GM19193 (cell line): ENCODE results near the gene OR11H7.

ENCODE experiments used
- POLR2A ChIP-seq: IDR thresholded peaks from 4 replicates; pipeline ENCODE4 v1.6.1; 2011; ENCODE audit not compliant: insufficient read depth, insufficient read length; ENCODE audit errors: extremely low read depth

The OR11H7 gene

DNA sequence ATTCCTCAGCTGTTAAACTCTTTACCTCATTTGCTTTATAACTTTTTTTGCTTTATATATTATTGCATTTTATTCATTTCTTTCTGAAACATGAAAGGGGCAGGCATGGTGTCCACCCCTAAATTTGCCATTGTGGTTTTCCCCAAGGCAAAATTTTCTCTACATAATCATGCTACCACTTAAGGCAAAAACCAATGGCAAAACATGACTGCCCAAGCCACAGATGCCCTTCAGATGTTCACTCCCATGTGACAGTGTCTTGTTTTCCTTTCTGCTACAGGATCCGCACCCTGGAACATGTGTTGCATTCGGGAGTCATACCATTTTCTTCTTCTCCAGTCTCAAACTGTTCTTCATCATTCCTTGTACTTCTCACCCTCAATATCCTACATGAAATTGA lies 48.6 kb downstream of the OR11H7 start:
- TF ChIP-seq POLR2A: no peak

DNA sequence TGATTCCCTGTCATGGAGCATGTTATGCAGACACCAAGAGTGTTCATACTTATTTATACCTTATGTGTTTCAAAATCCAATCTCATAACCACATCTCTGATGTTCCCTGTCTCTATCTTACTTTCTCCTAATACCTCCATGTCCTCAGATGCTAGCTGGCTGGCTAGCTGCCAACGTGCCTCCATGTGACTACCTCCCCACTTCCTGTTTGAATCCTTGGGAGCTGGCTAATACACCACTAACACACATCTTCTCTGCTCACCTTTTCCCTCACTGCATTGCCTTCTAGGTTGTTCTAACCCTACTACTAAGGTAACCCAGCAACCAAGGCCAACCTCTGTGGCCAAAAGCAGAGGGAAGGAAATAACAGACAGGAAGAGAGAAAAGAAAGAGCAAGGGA lies 49.6 kb downstream of the OR11H7 start:
- no peak for TF ChIP-seq POLR2A
